ENCODE results near the gene NUDT21. TPM values are rescaled to one million over a fixed set of nuclear protein-coding genes. Genes with fewer than 3 reads are reported as not detected.

The NUDT21 gene
- total RNA-seq, 1 experiment from 2014 or later = 218 TPM

DNA sequence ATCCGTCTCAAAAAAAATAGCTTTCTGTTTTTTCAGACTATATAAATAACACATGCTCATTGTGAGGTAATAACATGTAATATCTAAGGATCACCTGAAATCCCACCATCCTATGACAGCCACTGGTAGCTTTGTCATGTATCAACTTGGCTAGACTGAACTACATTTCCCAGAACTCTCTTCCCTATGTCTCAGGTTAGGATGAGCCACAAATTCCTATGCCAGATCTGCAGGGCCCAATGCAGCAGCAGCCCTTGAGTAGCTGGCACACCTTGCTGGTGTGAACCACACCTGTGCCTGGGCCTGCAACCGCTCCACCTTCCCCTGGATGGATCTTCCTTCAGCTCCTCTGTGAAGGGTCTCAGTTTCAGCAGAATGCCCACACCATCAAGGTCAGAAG, 28.3 kb upstream of the NUDT21 start:
- RAD21 ChIA-PET (ENCODE audit: low non-redundant PET in 1 of 2, low total read pairs in 2 of 2, uncharacterized antibody in 2 of 2, unreplicated experiment in 2 of 2) = no interaction called here
- Histone ChIP-seq H3K9me2 (ENCODE audit: insufficient read depth) (no peaks in the 10 kb centered on the region), H3K27ac (ENCODE audit: low read depth, low read length) (no peak overlapping the region), H3K4me2 (ENCODE audit: low read length) (no peak overlapping the region), H3K4me3 (replicated peaks in 1 of 2; ENCODE audit: low read depth in 1 of 2, low read length in 2 of 2) (no peak overlapping the region), H3K36me3 (ENCODE audit: control insufficient read depth in 1 of 2, insufficient read depth in 2 of 2, low read length in 2 of 2) (peaks cover 19 to 39% of the 10 kb centered on the region in 2 experiments), H2AFZ (ENCODE audit: low read depth, low read length, poor library complexity, severe bottlenecking) (no peak overlapping the region), H3K4me1 (ENCODE audit: control insufficient read depth in 1 of 2, insufficient read depth in 2 of 2, low read length in 2 of 2) (peaks cover 2 to 23% of the 10 kb centered on the region in 2 experiments; a peak in 2 of 4 replicates), H3K9me3 (ENCODE audit: control insufficient read depth in 1 of 2, insufficient read depth in 1 of 2, low read depth in 1 of 2, low read length in 2 of 2) (no peaks in the 10 kb centered on the region), H4K20me1 (ENCODE audit: insufficient read depth) (no peaks in the 10 kb centered on the region), H3K9ac (ENCODE audit: low read length) (no peak overlapping the region), H3K27me3 (ENCODE audit: insufficient read depth, low read length) (no peaks in the 10 kb centered on the region), H3K79me2 (ENCODE audit: insufficient read depth, low read length) (no peaks in the 10 kb centered on the region)
- intact Hi-C loops (cut with micrococcal nuclease) = no loop called here
- BruUV-seq (replicated peaks) = no TSS peak
- DNase-seq (ENCODE audit: low read depth, low spot score) = no peak
- CTCF ChIA-PET = interaction anchor here (1.1 kb wide), 1 partner anchor 121 kb away, joined by 3 read pairs; no protein-coding TSS in a partner anchor
- ATAC-seq = peak; percentile 21; the same call in 1 of the 2 replicates
- POLR2A ChIA-PET = interaction anchor here (0.6 kb wide), 1 partner anchor 9 kb away, joined by 4 read pairs; no protein-coding TSS in a partner anchor
- TF ChIP-seq EZH2 (IDR thresholded peaks at IDR 0.05) (no peak), YY1 (IDR thresholded peaks at IDR 0.05; ENCODE audit: extremely low read depth, insufficient replicate concordance, low read depth, low read length) (no peak), FOSL1 (IDR thresholded peaks at IDR 0.05; ENCODE audit: low read depth) (no peak), CBX3 (IDR thresholded peaks at IDR 0.05; ENCODE audit: low read depth) (no peak)
- TF ChIP-seq, protein P1, sequence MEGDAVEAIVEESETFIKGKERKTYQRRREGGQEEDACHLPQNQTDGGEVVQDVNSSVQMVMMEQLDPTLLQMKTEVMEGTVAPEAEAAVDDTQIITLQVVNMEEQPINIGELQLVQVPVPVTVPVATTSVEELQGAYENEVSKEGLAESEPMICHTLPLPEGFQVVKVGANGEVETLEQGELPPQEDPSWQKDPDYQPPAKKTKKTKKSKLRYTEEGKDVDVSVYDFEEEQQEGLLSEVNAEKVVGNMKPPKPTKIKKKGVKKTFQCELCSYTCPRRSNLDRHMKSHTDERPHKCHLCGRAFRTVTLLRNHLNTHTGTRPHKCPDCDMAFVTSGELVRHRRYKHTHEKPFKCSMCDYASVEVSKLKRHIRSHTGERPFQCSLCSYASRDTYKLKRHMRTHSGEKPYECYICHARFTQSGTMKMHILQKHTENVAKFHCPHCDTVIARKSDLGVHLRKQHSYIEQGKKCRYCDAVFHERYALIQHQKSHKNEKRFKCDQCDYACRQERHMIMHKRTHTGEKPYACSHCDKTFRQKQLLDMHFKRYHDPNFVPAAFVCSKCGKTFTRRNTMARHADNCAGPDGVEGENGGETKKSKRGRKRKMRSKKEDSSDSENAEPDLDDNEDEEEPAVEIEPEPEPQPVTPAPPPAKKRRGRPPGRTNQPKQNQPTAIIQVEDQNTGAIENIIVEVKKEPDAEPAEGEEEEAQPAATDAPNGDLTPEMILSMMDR (IDR thresholded peaks at IDR 0.05 in 2 of 3, conservative IDR thresholded peaks at IDR 0.05 in 1 of 3; ENCODE audit: borderline replicate concordance in 1 of 3, insufficient read depth in 1 of 3, low read depth in 2 of 3, low read length in 2 of 3) = no peak
- TF ChIP-seq, protein P2, sequence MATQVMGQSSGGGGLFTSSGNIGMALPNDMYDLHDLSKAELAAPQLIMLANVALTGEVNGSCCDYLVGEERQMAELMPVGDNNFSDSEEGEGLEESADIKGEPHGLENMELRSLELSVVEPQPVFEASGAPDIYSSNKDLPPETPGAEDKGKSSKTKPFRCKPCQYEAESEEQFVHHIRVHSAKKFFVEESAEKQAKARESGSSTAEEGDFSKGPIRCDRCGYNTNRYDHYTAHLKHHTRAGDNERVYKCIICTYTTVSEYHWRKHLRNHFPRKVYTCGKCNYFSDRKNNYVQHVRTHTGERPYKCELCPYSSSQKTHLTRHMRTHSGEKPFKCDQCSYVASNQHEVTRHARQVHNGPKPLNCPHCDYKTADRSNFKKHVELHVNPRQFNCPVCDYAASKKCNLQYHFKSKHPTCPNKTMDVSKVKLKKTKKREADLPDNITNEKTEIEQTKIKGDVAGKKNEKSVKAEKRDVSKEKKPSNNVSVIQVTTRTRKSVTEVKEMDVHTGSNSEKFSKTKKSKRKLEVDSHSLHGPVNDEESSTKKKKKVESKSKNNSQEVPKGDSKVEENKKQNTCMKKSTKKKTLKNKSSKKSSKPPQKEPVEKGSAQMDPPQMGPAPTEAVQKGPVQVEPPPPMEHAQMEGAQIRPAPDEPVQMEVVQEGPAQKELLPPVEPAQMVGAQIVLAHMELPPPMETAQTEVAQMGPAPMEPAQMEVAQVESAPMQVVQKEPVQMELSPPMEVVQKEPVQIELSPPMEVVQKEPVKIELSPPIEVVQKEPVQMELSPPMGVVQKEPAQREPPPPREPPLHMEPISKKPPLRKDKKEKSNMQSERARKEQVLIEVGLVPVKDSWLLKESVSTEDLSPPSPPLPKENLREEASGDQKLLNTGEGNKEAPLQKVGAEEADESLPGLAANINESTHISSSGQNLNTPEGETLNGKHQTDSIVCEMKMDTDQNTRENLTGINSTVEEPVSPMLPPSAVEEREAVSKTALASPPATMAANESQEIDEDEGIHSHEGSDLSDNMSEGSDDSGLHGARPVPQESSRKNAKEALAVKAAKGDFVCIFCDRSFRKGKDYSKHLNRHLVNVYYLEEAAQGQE (IDR thresholded peaks at IDR 0.05; ENCODE audit: low read depth) = no peak
- TF ChIP-seq, protein P3, sequence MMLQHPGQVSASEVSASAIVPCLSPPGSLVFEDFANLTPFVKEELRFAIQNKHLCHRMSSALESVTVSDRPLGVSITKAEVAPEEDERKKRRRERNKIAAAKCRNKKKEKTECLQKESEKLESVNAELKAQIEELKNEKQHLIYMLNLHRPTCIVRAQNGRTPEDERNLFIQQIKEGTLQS (IDR thresholded peaks at IDR 0.05) = no peak

Measured in HCT116 (cell line).